ENCODE measurements around the gene SPATA24. TPM values are rescaled to one million over a fixed set of nuclear protein-coding genes. Genes with fewer than 3 reads are reported as not detected.

The SPATA24 gene
- total and polyA plus RNA-seq, 2 donors (not counting 1 experiment from before 2014, with no cell fraction given), result 5.6 to 7.4 TPM

DNA sequence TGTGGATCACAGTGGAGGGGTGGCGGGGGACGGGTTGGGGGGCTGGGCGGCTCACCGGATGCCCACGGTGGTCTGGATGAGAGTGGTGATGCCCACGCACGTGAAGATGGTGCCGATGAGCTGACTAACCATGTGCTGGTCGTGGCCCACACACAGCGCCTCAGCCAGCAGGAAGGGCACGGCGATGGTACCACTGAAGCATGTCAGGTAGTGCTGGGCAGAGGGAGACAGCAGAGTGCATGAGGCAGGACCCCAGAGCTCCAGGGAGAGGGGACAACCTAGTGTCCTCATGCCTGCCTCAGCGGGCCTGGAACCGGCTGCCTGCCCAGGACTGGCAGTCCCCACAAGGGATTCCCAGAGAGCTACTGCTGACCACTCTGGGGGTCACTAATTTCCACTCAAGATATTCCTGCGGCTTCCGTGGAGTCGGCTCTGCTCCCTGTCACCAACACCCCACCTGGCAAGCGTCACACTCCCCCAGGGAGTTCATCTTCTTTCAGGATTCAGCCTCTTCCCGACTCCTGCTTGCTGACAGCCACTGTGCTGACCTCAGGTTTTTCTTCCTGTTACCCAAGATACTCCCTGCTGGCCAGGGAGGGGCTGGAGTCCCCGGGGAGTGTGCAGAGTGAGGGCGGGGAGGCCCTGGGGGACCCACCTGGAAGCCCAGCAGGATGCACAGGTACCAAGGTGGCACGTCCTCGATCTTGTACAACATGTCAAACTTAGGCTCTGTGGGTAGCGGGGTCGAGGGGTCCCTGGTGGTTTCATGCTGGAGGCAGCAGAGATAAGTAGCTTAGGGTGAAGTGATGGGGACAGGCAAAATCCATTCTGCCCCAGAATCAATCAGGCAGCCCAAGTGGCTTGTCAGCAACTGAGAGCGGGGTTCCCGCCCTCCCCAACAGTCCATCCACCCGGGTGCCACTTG, 21.8 kb downstream of the SPATA24 start:
- Histone ChIP-seq H3K4me2 (ENCODE audit: extremely low read depth, insufficient read depth, low read length) (no peak overlapping the region), H3K4me3 (replicated peaks in 1 of 4; ENCODE audit: control extremely low read depth in 1 of 4, insufficient read depth in 1 of 4, low read depth in 3 of 4, low read length in 4 of 4) (no peak overlapping the region), H2AFZ (ENCODE audit: low read length) (no peak overlapping the region), H3K9me3 (ENCODE audit: control insufficient read depth, insufficient read depth, low read depth, low read length) (no peaks in the 10 kb centered on the region), H3K27ac (ENCODE audit: insufficient read depth, low read length) (no peak overlapping the region), H3K36me3 (ENCODE audit: control insufficient read depth, insufficient read depth, low read length) (no peaks in the 10 kb centered on the region), H3K9ac (ENCODE audit: insufficient read depth, low read length) (no peak overlapping the region), H3K79me2 (ENCODE audit: control insufficient read depth, insufficient read depth, low read length) (no peaks in the 10 kb centered on the region), H3K27me3 (ENCODE audit: control insufficient read depth, insufficient read depth, low read length) (no peaks in the 10 kb centered on the region), H3K4me1 (ENCODE audit: control insufficient read depth, extremely low read depth, insufficient read depth, low read length) (no peaks in the 10 kb centered on the region), H4K20me1 (ENCODE audit: control insufficient read depth, extremely low read depth, insufficient read depth, low read length) (no peaks in the 10 kb centered on the region)
- TF ChIP-seq EZH2 (IDR thresholded peaks at IDR 0.05; ENCODE audit: low read length, missing control alignments), result no peak
- TF ChIP-seq, protein P1, sequence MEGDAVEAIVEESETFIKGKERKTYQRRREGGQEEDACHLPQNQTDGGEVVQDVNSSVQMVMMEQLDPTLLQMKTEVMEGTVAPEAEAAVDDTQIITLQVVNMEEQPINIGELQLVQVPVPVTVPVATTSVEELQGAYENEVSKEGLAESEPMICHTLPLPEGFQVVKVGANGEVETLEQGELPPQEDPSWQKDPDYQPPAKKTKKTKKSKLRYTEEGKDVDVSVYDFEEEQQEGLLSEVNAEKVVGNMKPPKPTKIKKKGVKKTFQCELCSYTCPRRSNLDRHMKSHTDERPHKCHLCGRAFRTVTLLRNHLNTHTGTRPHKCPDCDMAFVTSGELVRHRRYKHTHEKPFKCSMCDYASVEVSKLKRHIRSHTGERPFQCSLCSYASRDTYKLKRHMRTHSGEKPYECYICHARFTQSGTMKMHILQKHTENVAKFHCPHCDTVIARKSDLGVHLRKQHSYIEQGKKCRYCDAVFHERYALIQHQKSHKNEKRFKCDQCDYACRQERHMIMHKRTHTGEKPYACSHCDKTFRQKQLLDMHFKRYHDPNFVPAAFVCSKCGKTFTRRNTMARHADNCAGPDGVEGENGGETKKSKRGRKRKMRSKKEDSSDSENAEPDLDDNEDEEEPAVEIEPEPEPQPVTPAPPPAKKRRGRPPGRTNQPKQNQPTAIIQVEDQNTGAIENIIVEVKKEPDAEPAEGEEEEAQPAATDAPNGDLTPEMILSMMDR (conservative IDR thresholded peaks at IDR 0.05 in 1 of 2, IDR thresholded peaks at IDR 0.05 in 1 of 2; ENCODE audit: low read depth in 1 of 2, low read length in 2 of 2), result no peak
- DNase-seq (ENCODE audit: low read depth in 2 of 2), result no peak

DNA sequence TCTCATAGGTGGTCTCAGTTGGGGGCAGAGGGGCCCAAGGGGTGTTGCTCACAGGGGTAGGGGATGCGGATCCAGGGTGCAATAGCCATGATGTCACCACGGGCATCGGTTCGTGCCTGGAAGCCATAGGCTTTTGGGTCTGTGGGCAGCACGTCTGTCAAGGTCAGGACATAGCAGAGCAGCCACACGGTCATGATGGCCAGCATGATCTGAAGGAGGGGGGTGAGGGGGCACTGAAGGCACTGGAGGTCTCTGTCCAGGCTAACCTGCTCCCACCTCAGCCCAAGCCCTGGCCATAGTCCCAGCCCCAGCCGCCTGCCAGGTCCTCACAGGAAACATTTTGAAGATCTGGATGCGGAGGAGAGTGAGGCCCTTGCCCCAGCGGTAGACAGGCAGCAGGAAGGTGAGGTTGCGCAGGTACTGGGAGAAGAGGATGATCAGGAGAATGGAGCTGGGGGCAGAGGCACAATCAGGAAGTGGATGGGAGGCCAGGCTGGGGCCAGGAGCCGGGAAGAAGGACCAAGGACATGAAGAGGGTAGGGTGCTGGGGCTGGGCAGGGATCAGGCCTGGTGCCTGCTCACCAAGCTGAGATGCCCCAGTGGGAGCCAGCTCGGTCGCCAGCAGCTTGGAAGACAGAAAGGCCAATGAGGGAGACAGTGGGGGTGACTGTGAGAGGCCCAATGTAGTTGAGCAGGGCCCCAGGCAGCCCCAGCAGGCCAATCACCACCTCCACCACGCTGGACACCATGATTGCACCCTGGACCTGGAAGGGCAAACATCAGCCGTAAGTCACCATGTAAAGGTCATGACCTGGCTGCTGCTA, 24.1 kb downstream of the SPATA24 start:
- H3K4me3 ChIP-seq (replicated peaks in 1 of 4; ENCODE audit: control extremely low read depth in 1 of 4, insufficient read depth in 1 of 4, low read depth in 3 of 4, low read length in 4 of 4), result no peak overlapping the region
- no peaks in the 10 kb centered on the region for H3K27me3 ChIP-seq (ENCODE audit: control insufficient read depth, insufficient read depth, low read length)
- no peaks in the 10 kb centered on the region for H3K79me2 ChIP-seq (ENCODE audit: control insufficient read depth, insufficient read depth, low read length)
- TF ChIP-seq, protein P1 (conservative IDR thresholded peaks at IDR 0.05 in 1 of 2, IDR thresholded peaks at IDR 0.05 in 1 of 2; ENCODE audit: low read depth in 1 of 2, low read length in 2 of 2), result no peak
- no peak for TF ChIP-seq EZH2 (IDR thresholded peaks at IDR 0.05; ENCODE audit: low read length, missing control alignments)
- no peak overlapping the region for H3K9ac ChIP-seq (ENCODE audit: insufficient read depth, low read length)
- H4K20me1 ChIP-seq (ENCODE audit: control insufficient read depth, extremely low read depth, insufficient read depth, low read length), result no peaks in the 10 kb centered on the region
- H3K4me1 ChIP-seq (ENCODE audit: control insufficient read depth, extremely low read depth, insufficient read depth, low read length), result no peaks in the 10 kb centered on the region
- no peaks in the 10 kb centered on the region for H3K9me3 ChIP-seq (ENCODE audit: control insufficient read depth, insufficient read depth, low read depth, low read length)
- H3K27ac ChIP-seq (ENCODE audit: insufficient read depth, low read length), result no peak overlapping the region
- no peak overlapping the region for H3K4me2 ChIP-seq (ENCODE audit: extremely low read depth, insufficient read depth, low read length)
- no peak overlapping the region for H2AFZ ChIP-seq (ENCODE audit: low read length)
- no peaks in the 10 kb centered on the region for H3K36me3 ChIP-seq (ENCODE audit: control insufficient read depth, insufficient read depth, low read length)
- DNase-seq (ENCODE audit: low read depth in 2 of 2), result no peak

DNA sequence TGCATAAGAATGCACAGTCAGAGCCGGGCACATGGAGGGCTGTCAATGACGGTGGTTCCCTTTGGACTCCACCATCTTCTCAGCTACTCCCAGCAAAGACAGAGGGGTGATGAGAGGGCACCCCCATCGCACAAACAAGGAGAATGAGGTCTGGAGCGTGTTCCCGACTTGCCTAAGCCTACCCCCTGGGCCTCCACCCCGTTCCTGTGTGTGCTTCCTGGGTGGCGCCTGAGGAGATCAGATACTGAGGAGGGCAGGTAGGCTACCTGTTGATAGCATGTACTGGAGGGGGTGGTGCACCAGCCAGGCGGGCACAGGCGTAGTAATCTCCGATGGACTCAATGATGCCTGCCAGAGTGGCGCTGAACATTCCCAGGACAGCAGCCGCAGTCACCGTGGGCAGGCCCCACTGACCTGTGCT, 24.9 kb downstream of the SPATA24 start:
- Histone ChIP-seq H3K4me2 (ENCODE audit: extremely low read depth, insufficient read depth, low read length) (no peak overlapping the region), H3K36me3 (ENCODE audit: control insufficient read depth, insufficient read depth, low read length) (no peaks in the 10 kb centered on the region), H3K79me2 (ENCODE audit: control insufficient read depth, insufficient read depth, low read length) (no peaks in the 10 kb centered on the region), H4K20me1 (ENCODE audit: control insufficient read depth, extremely low read depth, insufficient read depth, low read length) (no peaks in the 10 kb centered on the region), H3K27me3 (ENCODE audit: control insufficient read depth, insufficient read depth, low read length) (no peaks in the 10 kb centered on the region), H3K27ac (ENCODE audit: insufficient read depth, low read length) (no peak overlapping the region), H3K4me3 (replicated peaks in 1 of 4; ENCODE audit: control extremely low read depth in 1 of 4, insufficient read depth in 1 of 4, low read depth in 3 of 4, low read length in 4 of 4) (no peak overlapping the region), H3K9ac (ENCODE audit: insufficient read depth, low read length) (no peak overlapping the region), H2AFZ (ENCODE audit: low read length) (no peak overlapping the region), H3K4me1 (ENCODE audit: control insufficient read depth, extremely low read depth, insufficient read depth, low read length) (no peaks in the 10 kb centered on the region), H3K9me3 (ENCODE audit: control insufficient read depth, insufficient read depth, low read depth, low read length) (no peaks in the 10 kb centered on the region)
- DNase-seq (ENCODE audit: low read depth in 2 of 2), result no peak
- TF ChIP-seq, protein P1 (conservative IDR thresholded peaks at IDR 0.05 in 1 of 2, IDR thresholded peaks at IDR 0.05 in 1 of 2; ENCODE audit: low read depth in 1 of 2, low read length in 2 of 2), result no peak
- no peak for TF ChIP-seq EZH2 (IDR thresholded peaks at IDR 0.05; ENCODE audit: low read length, missing control alignments)

Measured in fibroblast of lung (primary cell).